Suprapubic skin (tissue), 3 donors: Measurements from ENCODE around the gene GNB1.

Experiments used
- CTCF ChIP-seq, 2 donors: fragments of 200-600 bp in 1 of 2; fragments of 450-650 bp in 1 of 2; sonication (generic) in 1 of 2; IDR thresholded peaks; one replicate each; pipeline ENCODE4 v1.5.1; 2016 to 2019; ENCODE audit warnings: antibody characterized with exemption in 2 of 2, mild to moderate bottlenecking in 1 of 2, moderate library complexity in 1 of 2
- EP300 ChIP-seq: sonication (generic); formaldehyde crosslinking; IDR thresholded peaks from one replicate; pipeline ENCODE4 v1.6.1; 2017; ENCODE audit warnings: antibody characterized with exemption
- POLR2A ChIP-seq, 2 donors: fragments of 450-650 bp; IDR thresholded peaks; one replicate each; pipeline ENCODE4 v1.6.1; 2017; ENCODE audit warnings: antibody characterized with exemption in 2 of 2, mild to moderate bottlenecking in 2 of 2, moderate library complexity in 2 of 2

GRCh38 chr1:1900883-1901640 lies 10.2 kb upstream of the GNB1 start:
- TF ChIP-seq CTCF (IDR thresholded peaks at IDR 0.05) (no peak), POLR2A (IDR thresholded peaks at IDR 0.05) (no peak), EP300 (no peak)
